Trophoblast cell (in vitro differentiated cells and primary cell): Measurements from ENCODE around the gene MAML2.

Source experiments
- DNase-seq, 2 donors: peaks; one replicate each; pipeline ENCODE4 v3.0.0-alpha.2; 2016
- H2AFZ ChIP-seq: 2 replicates; pipeline ENCODE4 v1.6.1; 2013; ENCODE audit warnings: low read length, moderate library complexity, mild to moderate bottlenecking; ENCODE audit not compliant: insufficient read depth, poor library complexity
- H2AK5ac ChIP-seq: 2 replicates; pipeline ENCODE4 v1.6.1; 2013; ENCODE audit warnings: mild to moderate bottlenecking, low read length
- H2BK120ac ChIP-seq: 2 replicates; pipeline ENCODE4 v1.6.1; 2013; ENCODE audit warnings: low read length, mild to moderate bottlenecking, moderate library complexity; ENCODE audit not compliant: insufficient read depth, poor library complexity
- H2BK12ac ChIP-seq: 2 replicates; pipeline ENCODE4 v1.6.1; 2013; ENCODE audit warnings: mild to moderate bottlenecking, low read length, moderate library complexity
- H2BK5ac ChIP-seq: 2 replicates; pipeline ENCODE4 v1.6.1; 2013; ENCODE audit warnings: low read length, low read depth, moderate library complexity, mild to moderate bottlenecking; ENCODE audit not compliant: poor library complexity
- H3K14ac ChIP-seq: 2 replicates; pipeline ENCODE4 v1.6.1; 2013; ENCODE audit warnings: mild to moderate bottlenecking, low read length
- H3K18ac ChIP-seq: 2 replicates; pipeline ENCODE4 v1.6.1; 2013; ENCODE audit warnings: mild to moderate bottlenecking, low read length
- H3K23ac ChIP-seq: 2 replicates; pipeline ENCODE4 v1.6.1; 2013; ENCODE audit warnings: low read length
- H3K27ac ChIP-seq: 2 replicates; pipeline ENCODE4 v1.5.1; 2013; ENCODE audit warnings: low read depth, mild to moderate bottlenecking, inconsistent platforms, low read length, moderate library complexity
- H3K27me3 ChIP-seq: 2 replicates; pipeline ENCODE4 v1.6.1; 2013; ENCODE audit warnings: inconsistent platforms, mild to moderate bottlenecking, low read length, moderate library complexity; ENCODE audit not compliant: insufficient read depth
- H3K36me3 ChIP-seq, 2 experiments: 1 replicate in 1 of 2; 2 replicates in 1 of 2; pipeline ENCODE4 v1.6.1; 2013; ENCODE audit warnings: low read length in 2 of 2, mild to moderate bottlenecking in 2 of 2, moderate library complexity in 1 of 2; ENCODE audit not compliant: insufficient read depth in 2 of 2, control insufficient read depth in 1 of 2
- H3K4ac ChIP-seq: 2 replicates; pipeline ENCODE4 v1.6.1; 2013; ENCODE audit warnings: low read depth, mild to moderate bottlenecking, low read length, moderate library complexity
- H3K4me1 ChIP-seq, 2 experiments: 1 replicate in 1 of 2; 2 replicates in 1 of 2; pipeline ENCODE4 v1.6.1; 2013; ENCODE audit warnings: low read length in 2 of 2, mild to moderate bottlenecking in 2 of 2, moderate library complexity in 1 of 2; ENCODE audit not compliant: insufficient read depth in 2 of 2, control insufficient read depth in 1 of 2
- H3K4me2 ChIP-seq: 2 replicates; pipeline ENCODE4 v1.6.1; 2013; ENCODE audit warnings: inconsistent platforms, mild to moderate bottlenecking, low read length, moderate library complexity
- H3K4me3 ChIP-seq: 2 replicates; pipeline ENCODE4 v1.5.1; 2013; ENCODE audit warnings: mild to moderate bottlenecking, low read depth, low read length, inconsistent platforms
- H3K79me1 ChIP-seq: one replicate; pipeline ENCODE4 v1.6.1; 2013; ENCODE audit warnings: low read length
- H3K79me2 ChIP-seq: 2 replicates; pipeline ENCODE4 v1.6.1; 2013; ENCODE audit warnings: low read length, mild to moderate bottlenecking; ENCODE audit not compliant: control insufficient read depth, insufficient read depth, poor library complexity
- H3K9ac ChIP-seq: 2 replicates; pipeline ENCODE4 v1.6.1; 2013; ENCODE audit warnings: mild to moderate bottlenecking, low read length
- H3K9me3 ChIP-seq: 2 replicates; pipeline ENCODE4 v1.6.1; 2013; ENCODE audit warnings: low read depth, mild to moderate bottlenecking, control low read depth, inconsistent platforms, low read length; ENCODE audit not compliant: insufficient read depth
- H4K12ac ChIP-seq: 2 replicates; pipeline ENCODE4 v1.6.1; 2013; ENCODE audit warnings: low read depth, mild to moderate bottlenecking, low read length, moderate library complexity
- H4K8ac ChIP-seq: 2 replicates; pipeline ENCODE4 v1.6.1; 2013; ENCODE audit warnings: low read depth, mild to moderate bottlenecking, low read length, moderate library complexity
- H4K91ac ChIP-seq: one replicate; pipeline ENCODE4 v1.6.1; 2013; ENCODE audit warnings: low read depth, mild to moderate bottlenecking, low read length, moderate library complexity
- WGBS: extraction: QIAGEN DNeasy Blood & Tissue Kit; methylation state at CpG from one replicate; pipeline ENCODE4 v1.1.7; 2013; ENCODE audit warnings: missing lambda C conversion rate; ENCODE audit not compliant: insufficient read length, insufficient coverage; ENCODE audit errors: extremely low coverage; 5-methylcytosine and 5-hydroxymethylcytosine counted together

The MAML2 gene

GRCh38 chr11:96045622-96046456 lies 297.2 kb downstream of the MAML2 start:
- no peak overlapping the region for H2BK12ac ChIP-seq
- no CpG with 5 or more reads among the region's 11 CpGs for WGBS

GRCh38 chr11:96044747-96045146 lies 298.2 kb downstream of the MAML2 start:
- H2BK5ac ChIP-seq = no peak overlapping the region
- H3K36me3 ChIP-seq = peaks cover 0 to 2% of the 10 kb centered on the region in 2 experiments
- H3K9me3 ChIP-seq = no peaks in the 10 kb centered on the region
- no peak overlapping the region for H2AK5ac ChIP-seq
- no peak overlapping the region for H3K14ac ChIP-seq
- no peak overlapping the region for H3K4ac ChIP-seq
- no peaks in the 10 kb centered on the region for H3K79me1 ChIP-seq
- no peaks in the 10 kb centered on the region for H3K79me2 ChIP-seq
- no peak overlapping the region for H3K27ac ChIP-seq
- H4K12ac ChIP-seq = no peak overlapping the region
- no peak overlapping the region for H3K4me3 ChIP-seq
- no CpG with 5 or more reads among the region's 2 CpGs for WGBS
- H2BK120ac ChIP-seq = no peak overlapping the region
- no peak overlapping the region for H3K9ac ChIP-seq
- H2BK12ac ChIP-seq = no peak overlapping the region
- no peak overlapping the region for H4K8ac ChIP-seq
- no peak overlapping the region for H4K91ac ChIP-seq
- no peaks in the 10 kb centered on the region for H3K27me3 ChIP-seq
- no peak overlapping the region for H3K4me2 ChIP-seq
- no peak overlapping the region for H3K18ac ChIP-seq
- H2AFZ ChIP-seq = no peak overlapping the region
- peaks cover 2 to 8% of the 10 kb centered on the region in 2 experiments for H3K4me1 ChIP-seq
- H3K23ac ChIP-seq = no peak overlapping the region
- DNase-seq = no peak

More at GRCh38 chr11:96045622-96046456, 297.2 kb downstream of the MAML2 start:
- no peak overlapping the region for H3K9ac ChIP-seq
- H3K23ac ChIP-seq = no peak overlapping the region
- no peaks in the 10 kb centered on the region for H3K79me2 ChIP-seq
- H3K4me2 ChIP-seq = no peak overlapping the region
- H4K91ac ChIP-seq = no peak overlapping the region
- no peak overlapping the region for H2BK5ac ChIP-seq
- no peak overlapping the region for H3K4me3 ChIP-seq
- H3K27me3 ChIP-seq = no peaks in the 10 kb centered on the region
- H4K12ac ChIP-seq = no peak overlapping the region
- peaks cover 2% of the 10 kb centered on the region for H3K79me1 ChIP-seq
- no peak overlapping the region for H2AFZ ChIP-seq
- H2AK5ac ChIP-seq = no peak overlapping the region
- H3K27ac ChIP-seq = no peak overlapping the region
- H3K4me1 ChIP-seq = peaks cover 6 to 14% of the 10 kb centered on the region in 2 experiments
- H3K4ac ChIP-seq = no peak overlapping the region
- H3K36me3 ChIP-seq = peaks cover 0 to 2% of the 10 kb centered on the region in 2 experiments
- H3K14ac ChIP-seq = no peak overlapping the region
- no peak for DNase-seq
- no peak overlapping the region for H3K18ac ChIP-seq
- H2BK120ac ChIP-seq = no peak overlapping the region
- H3K9me3 ChIP-seq = no peaks in the 10 kb centered on the region
- no peak overlapping the region for H4K8ac ChIP-seq

GRCh38 chr11:96044311-96044710 lies 298.7 kb downstream of the MAML2 start:
- Histone ChIP-seq H3K4me2 (no peak overlapping the region), H3K23ac (no peak overlapping the region), H2AK5ac (no peak overlapping the region), H3K79me1 (no peaks in the 10 kb centered on the region), H3K9ac (no peak overlapping the region), H4K8ac (no peak overlapping the region), H2BK5ac (no peak overlapping the region), H2BK12ac (no peak overlapping the region), H3K4ac (no peak overlapping the region), H2BK120ac (no peak overlapping the region), H2AFZ (no peak overlapping the region), H3K79me2 (no peaks in the 10 kb centered on the region), H3K4me1 (peaks cover 2 to 6% of the 10 kb centered on the region in 2 experiments), H4K12ac (no peak overlapping the region), H3K27me3 (no peaks in the 10 kb centered on the region), H3K18ac (no peak overlapping the region), H3K9me3 (no peaks in the 10 kb centered on the region), H3K14ac (no peak overlapping the region), H3K4me3 (no peak overlapping the region), H3K27ac (no peak overlapping the region), H4K91ac (no peak overlapping the region), H3K36me3 (peaks cover 0 to 2% of the 10 kb centered on the region in 2 experiments)
- no peak for DNase-seq

GRCh38 chr11:96043291-96043690 lies 299.7 kb downstream of the MAML2 start:
- DNase-seq = no peak
- H3K27ac ChIP-seq = no peak overlapping the region
- no peaks in the 10 kb centered on the region for H3K27me3 ChIP-seq
- H3K4ac ChIP-seq = no peak overlapping the region
- no peaks in the 10 kb centered on the region for H3K9me3 ChIP-seq
- no peak overlapping the region for H2AK5ac ChIP-seq
- H2BK12ac ChIP-seq = no peak overlapping the region
- no peak overlapping the region for H3K9ac ChIP-seq
- no peak overlapping the region for H4K12ac ChIP-seq
- H3K4me1 ChIP-seq = peaks cover 2 to 9% of the 10 kb centered on the region in 2 experiments
- no peak overlapping the region for H3K14ac ChIP-seq
- WGBS = no CpG with 5 or more reads among the region's 1 CpG
- no peak overlapping the region for H3K23ac ChIP-seq
- H3K4me2 ChIP-seq = no peak overlapping the region
- no peak overlapping the region for H4K8ac ChIP-seq
- peaks cover 0 to 2% of the 10 kb centered on the region in 2 experiments for H3K36me3 ChIP-seq
- H3K4me3 ChIP-seq = no peak overlapping the region
- no peak overlapping the region for H3K18ac ChIP-seq
- no peaks in the 10 kb centered on the region for H3K79me2 ChIP-seq
- H2BK5ac ChIP-seq = no peak overlapping the region
- no peaks in the 10 kb centered on the region for H3K79me1 ChIP-seq
- H2BK120ac ChIP-seq = no peak overlapping the region
- H2AFZ ChIP-seq = no peak overlapping the region
- H4K91ac ChIP-seq = no peak overlapping the region
